ENCODE measurements around the gene PRKG1. TPM values are rescaled to one million over a fixed set of nuclear protein-coding genes. Genes with fewer than 3 reads are reported as not detected.

Gene PRKG1
- total and polyA plus RNA-seq, 2 of the 8 experiments (the other 6 are each of a cell fraction or from before 2014, with no cell fraction given), result 4.2 to 15.2 TPM

- TF ChIP-seq BACH1 (IDR thresholded peaks at IDR 0.05; ENCODE audit: low read length) (no peak), CBX8 (IDR thresholded peaks at IDR 0.05; ENCODE audit: borderline replicate concordance, low read depth, low read length) (no peak), BRCA1 (IDR thresholded peaks at IDR 0.05; ENCODE audit: low read depth, low read length) (no peak), EP300 (IDR thresholded peaks at IDR 0.05; ENCODE audit: borderline replicate concordance in 1 of 2, low read depth in 2 of 2, low read length in 2 of 2) (no peak), NRF1 (IDR thresholded peaks at IDR 0.05; ENCODE audit: low read depth, low read length) (no peak)
Observed at GRCh38 chr10:52129410-52130178, 1055.3 kb downstream of the PRKG1 start (continued).

Measured in H1 (cell line).